OCI-LY1 (cell line): ENCODE data around the gene ETV1.

ENCODE experiments used
- CTCF ChIP-seq: fragments of 200-600 bp; sonication (generic), shearing (Covaris generic); IDR thresholded peaks from 2 replicates; pipeline ENCODE4 v1.5.1; 2017; ENCODE audit warnings: mild to moderate bottlenecking, antibody characterized with exemption, low read length, moderate library complexity, mixed read lengths
- EZH2 ChIP-seq: fragments of 200-600 bp; sonication (generic), shearing (Covaris generic); IDR thresholded peaks from 2 replicates; pipeline ENCODE4 v1.8.0; 2017; ENCODE audit warnings: borderline replicate concordance, mixed run types, mild to moderate bottlenecking, antibody characterized with exemption, low read length, moderate library complexity, mixed read lengths

GRCh38 chr7:13955494-13955893, 34.0 kb downstream of the ETV1 start:
- no peak for TF ChIP-seq CTCF
- no peak for TF ChIP-seq EZH2
